Hematopoietic multipotent progenitor cell treated with erythropoietin and hydrocortisone succinate and interleukin-3 and kit ligand, for 17 days (in vitro differentiated cells): Measurements from ENCODE around the gene FAM20C.
"Not testable (repeated sequence)": the region's sequence is repeated elsewhere in the genome, so short reads cannot be mapped to it uniquely, and the experiment has no call there.

Experiments used
- DNase-seq: peaks from one replicate; pipeline ENCODE4 v3.0.0-alpha.2; 2015; ENCODE audit warnings: low spot score

Gene FAM20C

DNA sequence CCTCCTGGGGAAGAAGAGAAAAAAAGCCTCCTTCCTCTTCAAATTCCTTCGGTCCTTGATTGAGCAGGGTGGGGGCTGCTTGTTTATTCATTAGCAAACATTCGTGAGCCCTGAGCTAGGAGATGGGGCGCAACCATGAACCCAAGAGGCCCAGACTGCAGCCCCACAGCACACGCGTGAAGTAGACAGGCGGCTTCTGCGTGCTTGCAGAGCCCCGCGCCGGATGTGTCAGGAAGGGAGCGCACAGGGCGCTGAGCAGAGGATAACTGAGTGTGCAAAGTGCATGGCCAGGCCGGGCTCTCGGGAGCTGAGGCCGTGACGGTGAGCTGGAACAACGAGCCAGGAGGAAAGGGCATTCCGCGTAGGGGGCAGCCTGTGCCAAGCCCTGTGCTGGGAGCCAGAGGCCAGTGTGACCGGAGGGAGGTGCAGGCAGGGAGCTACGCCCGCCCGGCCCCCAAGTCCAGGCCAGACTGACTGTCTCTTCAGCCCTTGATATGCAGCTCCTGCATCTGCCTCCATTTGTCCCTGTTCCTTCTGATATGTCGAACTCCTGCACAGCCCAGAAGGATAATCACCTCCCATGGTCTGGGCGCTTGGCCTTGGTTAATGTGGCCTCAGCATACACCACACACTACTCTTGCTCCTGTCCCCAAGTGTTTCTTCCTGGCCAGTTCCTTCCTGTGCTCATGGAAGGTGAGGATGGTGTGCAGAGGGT lies 102.2 kb downstream of the FAM20C start:
- no peak for DNase-seq

DNA sequence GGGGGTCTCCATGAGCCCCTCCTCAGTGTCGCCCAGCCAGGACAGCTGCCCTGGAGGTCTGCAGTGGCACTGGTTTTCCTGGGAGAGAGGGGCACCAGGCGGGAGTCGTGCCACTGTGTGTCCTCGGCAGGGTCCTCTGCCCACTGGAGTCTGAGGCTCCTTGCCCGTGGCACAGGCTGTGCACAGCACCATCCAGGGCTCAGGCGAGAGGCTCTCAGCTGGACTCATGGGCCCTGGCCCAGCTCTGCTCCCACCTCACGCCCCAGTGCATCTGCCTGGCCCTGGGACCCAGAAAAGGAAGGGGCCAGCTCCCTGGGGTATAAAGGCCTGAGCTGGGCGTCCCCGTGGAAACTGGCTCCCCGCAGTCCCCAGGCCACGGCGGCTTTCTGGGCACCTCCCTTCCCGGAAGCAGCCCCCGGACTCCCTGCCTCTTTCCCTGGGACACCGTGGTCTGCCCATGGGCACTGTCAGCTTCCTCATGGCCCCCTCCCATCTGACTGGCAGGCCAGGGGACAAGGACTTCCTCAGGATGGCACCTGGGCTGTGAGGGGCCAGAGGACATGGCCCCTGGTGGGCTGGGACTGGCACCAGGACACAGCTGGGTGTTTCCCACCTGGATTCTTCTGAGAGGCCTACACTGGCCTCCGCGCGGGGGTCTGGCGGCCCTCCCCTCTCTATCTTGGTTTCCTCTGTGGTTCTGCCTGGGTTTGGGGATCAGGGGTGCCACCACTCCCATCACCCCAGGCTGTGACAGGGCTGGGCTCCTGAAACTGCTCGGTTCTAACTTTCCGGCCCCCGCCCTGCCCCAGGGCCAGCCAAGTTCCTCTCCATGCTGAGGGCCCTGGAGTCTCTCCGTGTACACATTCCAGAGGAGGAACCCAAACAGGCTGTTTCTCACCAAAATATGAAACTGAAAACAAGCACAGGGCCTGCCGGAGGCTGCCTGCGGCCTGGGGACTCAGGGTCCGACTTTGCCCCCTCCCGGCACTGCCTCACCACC lies 103.1 kb downstream of the FAM20C start:
- DNase-seq = no peak

GRCh38 chr7:296373-296945 lies 104.1 kb downstream of the FAM20C start:
- DNase-seq = no peak

DNA sequence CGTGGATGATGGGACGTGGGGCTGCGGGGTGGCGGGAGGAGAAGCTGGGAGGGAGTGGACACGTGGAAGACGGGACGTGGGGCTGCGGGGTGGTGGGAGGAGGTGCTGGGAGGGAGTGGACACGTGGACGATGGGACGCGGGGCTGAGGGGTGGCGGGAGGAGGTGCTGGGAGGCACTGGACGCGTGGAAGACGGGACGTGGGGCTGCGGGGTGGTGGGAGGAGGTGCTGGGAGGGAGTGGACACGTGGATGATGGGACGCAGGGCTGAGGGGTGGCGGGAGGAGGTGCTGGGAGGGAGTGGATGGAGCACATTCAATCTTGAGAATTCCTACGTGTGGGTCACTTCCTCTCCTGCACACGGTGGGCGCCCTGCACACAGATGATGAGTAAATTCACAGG lies 104.8 kb downstream of the FAM20C start:
- not testable (repeated sequence) for DNase-seq

GRCh38 chr7:297611-298374 lies 105.4 kb downstream of the FAM20C start:
- no peak for DNase-seq

GRCh38 chr7:298375-298702 lies 106.0 kb downstream of the FAM20C start:
- no peak for DNase-seq

GRCh38 chr7:298743-299142 lies 106.4 kb downstream of the FAM20C start:
- no peak for DNase-seq

GRCh38 chr7:299169-299568 lies 106.8 kb downstream of the FAM20C start:
- DNase-seq = no peak

DNA sequence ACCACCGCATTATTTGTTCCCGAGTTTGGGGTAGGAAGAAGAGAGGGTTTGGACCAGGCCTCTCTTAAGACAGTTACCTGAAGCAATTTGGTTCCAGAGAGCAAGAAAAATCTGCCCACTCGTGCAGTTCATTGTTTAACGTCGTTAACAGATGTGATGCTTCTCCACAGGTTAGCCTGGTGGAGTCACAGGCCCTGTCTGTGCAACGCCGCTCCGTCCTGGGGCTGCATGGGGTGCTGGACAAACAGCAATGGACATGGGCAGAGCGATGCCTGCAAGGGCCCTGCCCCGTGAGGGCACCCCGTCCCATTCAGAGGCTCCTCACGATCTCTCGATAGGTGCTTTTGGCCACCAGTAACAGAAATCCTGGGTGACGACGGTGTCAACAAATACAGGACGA lies 107.3 kb downstream of the FAM20C start:
- DNase-seq = no peak

DNA sequence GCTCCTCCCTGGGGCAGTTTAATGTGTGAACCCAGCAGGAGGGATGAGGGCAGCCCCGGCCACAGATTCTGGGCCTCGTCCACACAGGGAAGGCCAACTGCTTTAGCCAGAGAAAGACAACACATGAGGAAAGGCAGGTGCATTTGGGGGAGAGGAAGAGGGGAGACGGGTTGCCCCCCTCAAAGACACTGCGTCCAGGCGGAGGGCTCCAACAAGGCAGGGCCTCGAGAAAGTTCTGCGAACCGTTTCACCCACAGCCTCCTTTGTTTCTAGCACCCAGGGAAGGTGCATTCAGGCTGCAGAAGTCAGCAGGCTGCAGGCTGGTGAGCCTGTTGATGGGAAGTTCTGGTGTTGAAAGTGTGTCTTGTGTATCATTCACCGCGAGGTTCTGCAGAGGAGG lies 107.7 kb downstream of the FAM20C start:
- no peak for DNase-seq

DNA sequence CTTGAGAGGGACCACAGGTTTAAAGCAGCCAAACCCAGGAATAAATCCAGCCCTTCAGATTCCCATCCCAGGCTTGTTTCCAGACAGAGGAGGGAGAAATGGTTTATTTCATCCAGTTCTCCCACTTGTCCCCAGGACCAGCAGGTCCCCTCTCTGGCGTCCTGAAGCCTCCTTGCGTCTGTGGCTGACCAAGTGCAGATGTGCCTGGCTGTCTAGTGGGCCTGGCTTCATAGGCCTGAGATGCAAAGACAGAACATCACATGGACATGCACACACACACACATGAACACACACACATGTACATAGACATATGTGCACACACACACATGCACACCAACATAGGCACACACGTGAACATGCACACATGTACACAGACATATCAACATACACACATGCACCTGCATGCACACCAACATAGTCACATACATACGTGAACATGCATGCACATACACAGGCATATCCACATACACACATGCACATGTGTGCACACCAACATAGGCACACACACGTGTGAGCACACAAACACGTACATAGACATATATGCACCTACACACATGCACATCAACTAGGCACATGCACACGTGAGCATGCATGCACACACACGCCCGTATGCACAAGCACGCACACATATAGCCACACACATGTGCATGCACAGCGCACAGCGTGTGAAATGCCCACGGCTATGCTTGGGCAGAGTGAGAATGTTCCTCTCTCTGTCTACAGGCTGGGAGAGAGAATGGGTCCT lies 108.3 kb downstream of the FAM20C start:
- DNase-seq = no peak

DNA sequence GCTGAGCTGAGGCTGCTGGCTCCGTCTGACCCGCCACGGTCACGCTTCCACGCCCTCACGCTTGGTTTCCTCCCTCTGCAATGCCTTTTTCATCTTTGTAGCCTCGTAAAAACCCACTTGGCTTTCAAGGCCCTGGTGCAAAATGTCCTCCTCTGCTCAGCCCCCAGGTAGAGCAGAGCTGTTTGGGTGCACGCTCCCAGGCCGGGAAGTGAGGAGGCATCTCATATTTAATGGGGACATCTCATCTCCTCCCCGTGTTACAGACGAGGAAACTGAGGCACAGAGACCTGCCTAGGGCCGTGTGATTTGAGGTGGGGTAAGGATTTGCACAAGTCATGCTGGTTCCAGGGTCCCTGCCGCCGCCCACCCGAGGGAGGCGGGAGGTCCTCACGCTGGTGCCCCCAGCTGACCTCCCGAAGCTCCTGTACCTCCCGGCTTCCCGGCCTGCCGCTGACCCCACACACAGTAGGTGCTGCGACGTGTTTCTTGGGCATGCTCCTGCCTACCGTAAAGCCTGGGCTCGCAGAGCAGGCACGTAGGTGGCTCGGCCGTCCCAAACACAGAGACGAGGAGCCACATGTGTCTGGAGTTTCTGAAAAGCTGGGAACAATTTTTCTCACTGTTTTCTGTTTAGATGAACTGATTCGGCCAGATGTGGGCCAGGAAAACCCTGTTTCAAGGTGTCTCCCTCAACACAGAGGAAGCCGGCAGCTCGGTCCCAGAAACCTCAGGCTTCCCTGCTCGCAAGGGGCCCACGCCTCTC lies 109.1 kb downstream of the FAM20C start:
- DNase-seq = no peak

DNA sequence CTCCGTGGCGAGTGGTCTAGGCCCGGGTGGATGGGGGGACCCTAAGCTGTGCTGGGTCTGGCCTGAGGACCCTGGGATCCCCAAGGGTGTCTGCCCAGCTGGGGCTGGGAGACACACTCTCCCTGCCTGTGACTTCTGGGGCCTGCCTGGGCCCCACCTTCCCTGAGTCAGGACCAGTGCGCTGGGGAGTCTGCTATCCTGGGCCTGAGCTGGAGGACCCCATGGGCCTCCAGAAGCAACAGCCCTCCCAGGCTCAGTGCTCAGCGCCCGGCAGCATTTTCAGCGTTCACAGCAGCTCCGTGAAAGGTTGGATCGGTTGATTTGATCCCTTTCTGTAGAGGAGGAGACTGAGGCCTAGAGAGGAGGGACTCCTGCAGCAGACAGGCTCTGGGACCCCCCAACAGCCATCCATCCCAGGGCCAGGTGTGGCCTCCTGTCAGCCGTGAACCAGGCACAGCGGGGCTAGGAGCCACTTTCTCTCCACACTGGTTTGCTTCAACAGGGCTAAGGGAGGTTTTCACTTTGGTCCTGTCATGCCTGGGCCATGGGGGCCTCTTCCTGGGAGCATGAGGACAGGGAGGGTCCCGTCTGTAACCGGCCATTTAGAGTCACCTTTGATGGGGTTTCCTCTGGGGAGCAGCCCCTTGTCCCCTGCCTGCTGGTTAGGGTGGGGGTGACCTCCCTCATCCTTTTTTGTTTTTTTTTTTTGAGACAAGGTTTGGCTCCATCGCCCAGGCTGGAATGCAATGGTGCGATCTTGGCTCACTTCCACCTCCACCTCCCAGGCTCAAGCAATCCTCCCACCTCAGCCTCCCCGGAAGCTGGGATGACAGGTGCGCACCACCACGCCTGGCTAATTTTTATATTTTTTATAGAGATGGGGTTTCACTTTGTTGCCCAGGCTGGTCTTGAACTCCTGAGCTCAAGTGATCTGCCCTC lies 110.0 kb downstream of the FAM20C start:
- no peak for DNase-seq

DNA sequence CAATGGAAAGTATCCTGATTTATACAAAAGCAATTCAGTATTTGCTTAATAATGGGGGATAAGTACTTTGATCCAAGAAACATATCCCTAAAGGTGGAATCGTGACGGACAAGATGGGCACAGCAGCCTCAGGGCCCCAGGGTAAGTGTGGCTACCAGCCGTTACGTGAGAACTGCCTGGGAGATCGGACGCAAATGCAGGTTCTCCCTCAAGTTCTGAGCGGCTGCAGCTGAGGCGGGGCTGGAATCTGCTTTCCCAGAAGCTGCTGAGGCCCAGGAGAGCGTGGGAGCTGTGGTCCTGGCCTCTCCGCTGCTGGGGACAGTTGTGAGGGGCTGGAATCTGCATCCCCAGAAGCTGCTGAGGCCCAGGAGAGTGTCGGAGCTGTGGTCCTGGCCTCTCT lies 111.1 kb downstream of the FAM20C start:
- no peak for DNase-seq

GRCh38 chr7:303884-304573 lies 111.7 kb downstream of the FAM20C start:
- DNase-seq = no peak

DNA sequence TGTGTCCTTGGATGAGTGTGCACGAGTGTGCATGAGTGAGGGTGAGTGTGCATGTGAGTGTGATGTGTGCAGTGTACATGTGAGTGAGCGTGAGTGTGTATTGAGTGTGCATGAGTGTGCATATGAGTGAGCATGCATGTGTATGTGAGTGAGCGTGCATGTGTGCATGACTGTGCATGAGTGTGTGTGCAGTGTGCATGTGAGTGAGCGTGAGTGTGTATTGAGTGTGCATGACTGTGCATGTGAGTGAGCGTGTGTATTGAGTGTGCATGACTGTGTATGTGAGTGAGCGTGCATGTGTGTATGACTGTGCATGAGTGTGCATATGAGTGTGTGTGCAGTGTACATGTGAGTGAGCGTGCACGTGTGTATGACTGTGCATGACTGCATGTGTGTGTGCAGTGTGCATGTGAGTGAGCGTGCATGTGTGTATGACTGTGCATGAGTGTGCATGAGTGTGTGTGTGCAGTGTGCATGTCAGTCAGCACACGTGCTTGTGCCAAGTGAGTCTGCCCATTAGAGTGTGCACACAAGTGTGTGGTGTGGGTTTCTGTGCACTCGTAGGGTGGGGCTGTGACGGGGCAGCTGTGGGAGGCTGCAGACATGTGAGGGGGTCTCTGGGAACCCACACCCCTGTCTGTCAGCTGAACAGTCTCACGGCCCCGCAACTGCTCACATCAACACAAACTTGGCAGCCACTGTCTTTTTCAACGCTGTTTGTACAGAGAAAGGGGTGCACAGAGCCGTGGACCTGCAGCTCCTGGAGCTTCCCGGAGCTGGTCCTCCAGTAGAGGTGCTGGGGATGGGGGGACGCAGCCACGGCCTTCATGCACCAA lies 112.4 kb downstream of the FAM20C start:
- DNase-seq = no peak

GRCh38 chr7:305410-306151 lies 113.2 kb downstream of the FAM20C start:
- DNase-seq = no peak
